HEK293T (cell line): ENCODE results near the gene EPS8.

Source experiments
- CTCF ChIA-PET: fragments of 350-600 bp; formaldehyde crosslinking; extraction: SDS; loops from one replicate; lab custom pipeline; 2021; ENCODE audit warnings: antibody characterized with exemption, inconsistent platforms; lab: Yijun Ruan, JAX
- POLR2A ChIA-PET: fragments of 350-600 bp; formaldehyde crosslinking; extraction: SDS; loops from one replicate; lab custom pipeline; 2020; ENCODE audit warnings: antibody characterized with exemption, inconsistent platforms; lab: Yijun Ruan, JAX
- DNase-seq: peaks from one replicate; pipeline ENCODE4 v3.0.0; 2012; ENCODE audit warnings: mixed read lengths; ENCODE audit errors: extremely low spot score
- ARNT ChIP-seq: fragments of 450-650 bp; IDR thresholded peaks from 2 replicates; pipeline ENCODE4 v1.6.1; 2017; ENCODE audit warnings: mild to moderate bottlenecking
- BHLHE40 ChIP-seq: fragments of 450-650 bp; IDR thresholded peaks from 2 replicates; pipeline ENCODE4 v1.6.1; 2016; ENCODE audit warnings: mild to moderate bottlenecking, moderate library complexity, borderline replicate concordance
- CTBP1 ChIP-seq: fragments of 450-650 bp; IDR thresholded peaks from 2 replicates; pipeline ENCODE4 v1.6.1; 2016; ENCODE audit warnings: borderline replicate concordance
- ELF4 ChIP-seq: fragments of 450-650 bp; IDR thresholded peaks from 2 replicates; pipeline ENCODE4 v1.6.1; 2017; ENCODE audit warnings: antibody characterized with exemption
- FOXA1 ChIP-seq: fragments of 450-650 bp; IDR thresholded peaks from 2 replicates; pipeline ENCODE4 v1.6.1; 2016; ENCODE audit warnings: mild to moderate bottlenecking
- FOXK2 ChIP-seq: fragments of 450-650 bp; IDR thresholded peaks from 2 replicates; pipeline ENCODE4 v1.6.1; 2016; ENCODE audit warnings: mild to moderate bottlenecking
- FOXM1 ChIP-seq: fragments of 450-650 bp; IDR thresholded peaks from 2 replicates; pipeline ENCODE4 v1.6.1; 2017; ENCODE audit warnings: mild to moderate bottlenecking, borderline replicate concordance
- HDGF ChIP-seq: fragments of 450-650 bp; IDR thresholded peaks from 2 replicates; pipeline ENCODE4 v1.6.1; 2017; ENCODE audit warnings: antibody characterized with exemption, borderline replicate concordance
- L3MBTL2 ChIP-seq: fragments of 450-650 bp; conservative IDR thresholded peaks from 2 replicates; pipeline ENCODE4 v1.6.1; 2016; ENCODE audit warnings: mild to moderate bottlenecking
- LEF1 ChIP-seq: fragments of 450-650 bp; IDR thresholded peaks from 2 replicates; pipeline ENCODE4 v1.6.1; 2017; ENCODE audit warnings: mild to moderate bottlenecking, borderline replicate concordance
- NFRKB ChIP-seq: fragments of 450-650 bp; IDR thresholded peaks from 2 replicates; pipeline ENCODE4 v1.6.1; 2016; ENCODE audit warnings: mild to moderate bottlenecking, moderate library complexity
- SP1 ChIP-seq: fragments of 450-650 bp; IDR thresholded peaks from 2 replicates; pipeline ENCODE4 v1.6.1; 2017
- SUZ12 ChIP-seq: fragments of 450-650 bp; IDR thresholded peaks from 2 replicates; pipeline ENCODE4 v1.6.1; 2016; ENCODE audit warnings: mild to moderate bottlenecking
- TARDBP ChIP-seq: fragments of 450-650 bp; IDR thresholded peaks from 2 replicates; pipeline ENCODE4 v1.6.1; 2016
- ZNF384 ChIP-seq: fragments of 450-650 bp; IDR thresholded peaks from 2 replicates; pipeline ENCODE4 v1.6.1; 2016
- TF ChIP-seq, protein P1 (sequence below): fragments of 450-650 bp; IDR thresholded peaks from 2 replicates; pipeline ENCODE4 v1.6.1; 2016

Gene EPS8

GRCh38 chr12:15600223-15600935, 188.8 kb downstream of the EPS8 start:
- no peak for TF ChIP-seq CTBP1
- no peak for TF ChIP-seq NFRKB
- TF ChIP-seq BHLHE40 = no peak
- no peak for TF ChIP-seq ARNT
- TF ChIP-seq SUZ12 = no peak
- TF ChIP-seq, protein P1, sequence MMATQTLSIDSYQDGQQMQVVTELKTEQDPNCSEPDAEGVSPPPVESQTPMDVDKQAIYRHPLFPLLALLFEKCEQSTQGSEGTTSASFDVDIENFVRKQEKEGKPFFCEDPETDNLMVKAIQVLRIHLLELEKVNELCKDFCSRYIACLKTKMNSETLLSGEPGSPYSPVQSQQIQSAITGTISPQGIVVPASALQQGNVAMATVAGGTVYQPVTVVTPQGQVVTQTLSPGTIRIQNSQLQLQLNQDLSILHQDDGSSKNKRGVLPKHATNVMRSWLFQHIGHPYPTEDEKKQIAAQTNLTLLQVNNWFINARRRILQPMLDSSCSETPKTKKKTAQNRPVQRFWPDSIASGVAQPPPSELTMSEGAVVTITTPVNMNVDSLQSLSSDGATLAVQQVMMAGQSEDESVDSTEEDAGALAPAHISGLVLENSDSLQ = no peak
- TF ChIP-seq TARDBP = no peak
- TF ChIP-seq FOXA1 = no peak
- no peak for TF ChIP-seq L3MBTL2
- no peak for TF ChIP-seq FOXK2
- TF ChIP-seq ZNF384 = no peak
- ChIA-PET POLR2A (no interaction called here), CTCF (no interaction called here)
- no peak for DNase-seq

DNA sequence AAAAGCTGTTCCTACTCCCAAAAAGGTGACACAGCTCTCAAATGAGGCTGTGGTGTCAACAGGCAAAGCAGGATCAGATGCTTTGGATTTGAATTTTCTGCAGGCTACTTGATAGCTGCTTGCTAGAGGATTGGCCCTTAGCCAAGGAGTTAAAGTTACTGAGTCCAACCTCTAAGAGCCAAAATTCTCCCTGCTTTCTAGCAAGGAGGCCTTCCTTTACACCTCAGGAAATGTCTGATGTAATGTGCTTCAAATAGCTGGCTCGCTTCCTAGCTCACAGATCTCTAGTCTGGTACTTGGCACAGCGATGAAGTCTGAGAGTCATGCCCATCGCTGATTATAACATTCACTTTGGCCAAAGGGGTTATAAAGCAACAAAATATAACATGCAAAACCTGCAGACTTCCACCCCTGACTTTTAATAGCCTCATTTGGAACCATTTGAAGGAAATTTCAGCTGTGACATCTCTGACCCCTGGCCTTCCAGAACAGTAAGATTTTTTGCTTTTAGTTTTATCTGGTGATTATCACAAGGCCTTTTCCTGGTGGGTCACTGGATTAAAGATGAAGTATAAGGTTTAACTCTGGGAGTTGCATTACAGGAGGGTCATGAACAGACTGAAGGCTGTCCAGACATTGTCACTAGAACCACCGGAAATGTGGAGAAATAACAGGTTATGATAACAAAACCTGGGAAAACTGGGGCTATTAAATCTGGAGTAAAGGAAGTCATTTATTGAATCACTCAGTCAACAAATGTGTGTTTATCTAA, 189.7 kb downstream of the EPS8 start:
- DNase-seq = no peak
- TF ChIP-seq FOXK2 (no peak), FOXA1 (no peak), BHLHE40 (no peak), SUZ12 (no peak), SP1 (no peak), ARNT (no peak), L3MBTL2 (no peak), LEF1 (no peak), CTBP1 (no peak), TARDBP (no peak), HDGF (no peak), ZNF384 (no peak), NFRKB (no peak), FOXM1 (no peak), ELF4 (no peak)
- TF ChIP-seq, protein P1 = no peak
- POLR2A ChIA-PET = no interaction called here
- CTCF ChIA-PET = interaction anchor here (0.8 to 1.0 kb wide), 2 partner anchors 13 to 67 kb away, joined by 3 read pairs; no protein-coding TSS in a partner anchor

DNA sequence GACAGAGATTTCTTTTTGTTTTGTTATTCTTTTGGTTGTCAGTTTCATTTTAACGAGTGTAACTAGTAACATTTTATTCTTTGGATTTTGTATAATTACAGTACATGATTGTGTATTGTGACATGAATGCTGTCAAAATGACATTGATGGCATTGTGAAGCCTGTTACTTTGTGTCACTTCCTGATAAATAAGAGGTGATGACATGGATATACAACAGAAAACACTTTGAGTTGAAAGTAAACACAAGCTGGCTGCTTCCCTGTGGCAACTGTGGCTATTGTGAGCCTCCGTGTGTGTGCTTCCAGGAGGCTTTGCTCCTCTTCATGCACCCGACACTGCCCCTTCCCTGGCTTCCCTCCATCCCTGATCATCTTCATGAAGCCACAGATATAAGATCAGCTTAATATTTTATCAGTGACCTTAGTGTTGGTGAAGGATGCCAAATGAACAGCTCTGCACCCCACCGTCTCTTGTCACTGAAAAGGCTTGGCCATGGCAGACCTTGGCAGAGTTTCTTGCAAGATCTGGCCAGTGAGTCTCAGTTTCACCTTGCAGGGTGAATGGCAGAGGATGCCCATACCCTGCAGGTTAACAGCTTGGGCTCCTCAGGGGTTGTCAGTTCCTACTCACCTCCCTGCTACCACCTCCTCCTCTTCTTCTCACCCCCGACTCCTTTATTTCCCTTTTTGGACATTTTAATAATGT, 191.9 kb downstream of the EPS8 start:
- POLR2A ChIA-PET = no interaction called here
- CTCF ChIA-PET = interaction anchor here (0.6 kb wide), 1 partner anchor 157 kb away, joined by 4 read pairs; no protein-coding TSS in a partner anchor
- no peak for DNase-seq
- TF ChIP-seq FOXK2 (no peak), L3MBTL2 (no peak)

DNA sequence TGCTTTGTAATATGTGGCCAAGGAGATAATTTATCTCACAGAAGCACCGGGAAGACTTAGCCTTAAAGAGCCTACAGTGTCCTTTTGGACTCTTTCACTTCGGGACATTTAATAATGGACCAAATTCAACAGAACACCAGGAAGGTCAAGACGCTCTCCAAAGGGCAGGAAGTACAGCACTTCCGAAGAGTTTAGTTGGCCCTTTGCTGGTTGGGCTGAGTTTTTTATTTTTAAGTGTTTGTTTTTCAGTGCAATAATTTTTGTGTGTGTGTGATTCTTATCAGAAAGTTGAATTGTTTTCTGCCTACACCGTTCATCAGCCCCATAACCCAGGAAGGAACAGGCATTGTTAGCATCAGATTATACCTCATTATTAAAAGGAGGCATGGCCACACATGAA, 193.0 kb downstream of the EPS8 start:
- POLR2A ChIA-PET = no interaction called here
- CTCF ChIA-PET = no interaction called here
- DNase-seq = no peak
- TF ChIP-seq FOXM1 = no peak
- no peak for TF ChIP-seq FOXK2
- TF ChIP-seq BHLHE40 = no peak
- no peak for TF ChIP-seq ARNT
- no peak for TF ChIP-seq ELF4
- TF ChIP-seq L3MBTL2 = no peak
- TF ChIP-seq, protein P1 = no peak
- TF ChIP-seq NFRKB = no peak
- TF ChIP-seq FOXA1 = no peak
- TF ChIP-seq LEF1 = no peak
- TF ChIP-seq CTBP1 = no peak
- TF ChIP-seq HDGF = no peak
- no peak for TF ChIP-seq TARDBP
- no peak for TF ChIP-seq SUZ12
- no peak for TF ChIP-seq ZNF384
- TF ChIP-seq SP1 = no peak

GRCh38 chr12:15592934-15593333, 196.3 kb downstream of the EPS8 start:
- ChIA-PET POLR2A (no interaction called here), CTCF (interaction anchor here (1.0 to 1.7 kb wide), 2 partner anchors 263 to 264 kb away, joined by 3 to 4 read pairs; no protein-coding TSS in a partner anchor)
- no peak for DNase-seq
- TF ChIP-seq SP1 (no peak), ELF4 (no peak), FOXK2 (no peak)

DNA sequence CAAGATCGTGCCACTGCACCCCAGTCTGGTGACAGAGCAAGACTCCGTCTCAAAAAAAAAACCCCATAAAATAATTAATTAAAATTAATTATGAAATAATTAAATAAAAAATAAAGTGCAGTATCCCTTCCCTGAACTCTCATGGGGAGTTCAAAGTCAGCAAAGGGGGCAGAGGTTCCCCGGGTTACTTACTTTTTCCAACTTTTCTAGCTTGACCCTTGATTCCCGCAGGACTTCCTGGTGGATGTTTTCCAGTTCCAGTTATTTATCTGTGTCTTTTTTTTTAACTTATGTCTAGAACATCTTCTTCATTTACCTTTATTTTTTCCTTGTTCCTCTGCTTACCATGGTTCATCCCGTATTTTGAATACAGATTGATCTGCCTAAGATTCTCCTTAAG, 197.4 kb downstream of the EPS8 start:
- ChIA-PET CTCF (interaction anchor here (0.6 to 1.3 kb wide), 5 partner anchors 23 to 265 kb away, joined by 3 read pairs; no protein-coding TSS in a partner anchor), POLR2A (no interaction called here)
- TF ChIP-seq FOXK2 = no peak
- TF ChIP-seq TARDBP = no peak
- TF ChIP-seq FOXA1 = no peak
- no peak for TF ChIP-seq BHLHE40
- TF ChIP-seq NFRKB = no peak
- no peak for TF ChIP-seq SUZ12
- TF ChIP-seq ARNT = no peak
- no peak for TF ChIP-seq HDGF
- TF ChIP-seq SP1 = no peak
- no peak for TF ChIP-seq LEF1
- TF ChIP-seq, protein P1 = no peak
- TF ChIP-seq ZNF384 = no peak
- no peak for TF ChIP-seq ELF4
- no peak for TF ChIP-seq FOXM1
- no peak for DNase-seq
